GM19023 (cell line): ENCODE results near the gene GP9.

Experiments used
- ATAC-seq: cut with Tn5 transposase; IDR thresholded peaks from one replicate; pipeline ENCODE4 v1.9.1; 2021; ENCODE audit warnings: mild to moderate bottlenecking, moderate library complexity; ENCODE audit not compliant: unreplicated experiment

GP9 gene

DNA sequence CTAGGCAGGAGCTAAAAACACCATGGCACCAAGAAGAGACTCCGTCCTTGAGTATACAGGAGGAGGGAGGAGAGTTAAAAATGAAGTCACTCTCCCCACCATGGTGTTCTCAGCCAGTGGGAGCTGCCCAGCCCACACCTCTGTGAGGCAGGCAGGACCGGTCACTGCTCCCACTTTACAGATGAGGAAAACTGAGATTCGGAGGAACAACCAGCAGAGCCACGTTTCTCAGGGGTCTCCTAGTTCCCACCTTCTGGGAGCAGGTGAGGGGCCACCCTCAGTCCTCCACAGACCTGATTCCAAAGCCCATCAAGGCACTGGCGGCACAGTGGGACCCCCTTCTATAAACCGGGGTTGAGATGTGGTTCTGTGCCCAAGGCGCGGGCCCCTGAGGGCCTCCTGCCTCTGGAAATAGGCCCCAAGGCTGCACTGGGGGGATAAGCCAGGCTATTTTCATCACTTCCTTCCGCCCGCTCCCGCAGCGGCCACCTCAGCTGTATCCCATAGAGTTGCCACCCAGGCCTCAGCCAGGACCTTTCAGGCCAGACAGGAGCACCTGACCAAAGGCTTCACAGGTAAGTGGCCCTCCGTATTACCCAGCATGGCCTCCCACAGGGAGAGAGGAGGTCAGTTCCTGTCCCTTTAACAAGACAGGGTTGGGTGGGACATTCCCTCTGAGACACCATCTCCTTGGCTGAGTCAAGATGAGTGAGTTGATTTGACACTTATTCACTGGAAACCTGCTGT is at the start of gene GP9:
TSS of gene GP9 (plus strand) at position 504 of the 747 bp plus-strand sequence. CDS start 961 bp downstream, outside the sequence.
- no peak for ATAC-seq

DNA sequence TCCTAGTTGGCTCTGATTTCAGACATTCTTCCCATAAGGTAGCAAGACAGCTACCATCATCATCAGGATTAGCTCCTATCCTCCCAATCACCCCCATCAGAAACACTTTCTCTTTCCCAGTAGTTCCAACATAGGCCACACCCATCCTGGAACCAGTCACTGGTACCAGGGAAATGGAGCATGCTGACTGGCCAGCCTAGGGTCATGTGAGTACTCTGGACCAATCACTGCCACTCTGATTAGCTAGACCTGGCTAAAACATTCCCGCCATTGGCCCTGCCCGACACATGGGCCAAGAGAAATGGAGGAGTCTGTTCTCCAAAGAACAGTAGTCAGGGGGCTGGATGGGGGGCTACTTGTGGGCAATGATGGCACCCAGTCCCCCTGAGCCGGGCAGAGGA is 47.1 kb upstream of the GP9 start:
- no peak for ATAC-seq

DNA sequence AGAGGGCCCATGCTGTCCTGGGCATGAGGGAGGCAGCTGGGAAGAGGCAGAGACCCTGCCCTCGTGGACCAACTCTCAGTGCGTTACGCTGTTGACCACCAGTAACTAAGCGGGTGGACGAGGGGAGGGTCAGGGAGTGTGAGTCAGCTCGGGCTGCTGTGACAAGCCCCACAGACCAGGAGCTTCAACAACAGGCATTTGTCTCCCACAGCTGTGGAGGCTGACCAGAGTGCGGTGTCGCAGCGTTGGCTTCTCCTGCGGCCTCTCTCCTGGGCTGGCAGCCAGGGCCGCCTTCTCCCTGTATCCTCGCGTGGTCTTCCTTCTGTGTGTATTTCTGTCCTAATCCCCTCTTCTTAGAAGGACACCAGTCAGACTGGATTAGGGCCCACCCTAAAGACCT is 46.4 kb upstream of the GP9 start:
- no peak for ATAC-seq

DNA sequence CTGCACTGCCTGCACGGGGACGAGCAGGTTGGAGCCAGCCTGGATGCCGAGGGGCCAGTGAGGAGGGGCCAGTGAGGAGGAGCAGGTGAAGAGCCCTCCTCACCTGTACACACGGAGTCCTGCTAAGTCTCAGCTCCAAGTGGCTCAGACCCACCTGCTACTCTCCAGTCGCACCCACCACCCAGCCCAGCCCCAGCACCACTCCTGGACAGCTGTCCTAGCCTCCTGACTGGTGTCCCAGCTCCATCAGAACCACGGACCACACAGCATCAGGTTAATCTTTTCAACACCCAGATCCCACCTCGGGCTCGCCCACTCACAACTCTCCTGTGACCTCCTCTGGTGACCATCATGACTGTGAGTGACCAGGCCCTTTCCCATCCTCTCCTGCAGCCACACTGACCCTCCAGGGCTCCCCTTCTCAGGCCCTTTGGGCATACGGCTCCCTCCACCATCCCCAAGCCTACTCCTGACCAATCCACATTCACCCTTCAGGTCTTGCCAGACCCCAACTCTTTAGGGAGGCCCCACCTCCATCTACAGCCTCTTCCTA is 45.7 kb upstream of the GP9 start:
- ATAC-seq, result no peak

DNA sequence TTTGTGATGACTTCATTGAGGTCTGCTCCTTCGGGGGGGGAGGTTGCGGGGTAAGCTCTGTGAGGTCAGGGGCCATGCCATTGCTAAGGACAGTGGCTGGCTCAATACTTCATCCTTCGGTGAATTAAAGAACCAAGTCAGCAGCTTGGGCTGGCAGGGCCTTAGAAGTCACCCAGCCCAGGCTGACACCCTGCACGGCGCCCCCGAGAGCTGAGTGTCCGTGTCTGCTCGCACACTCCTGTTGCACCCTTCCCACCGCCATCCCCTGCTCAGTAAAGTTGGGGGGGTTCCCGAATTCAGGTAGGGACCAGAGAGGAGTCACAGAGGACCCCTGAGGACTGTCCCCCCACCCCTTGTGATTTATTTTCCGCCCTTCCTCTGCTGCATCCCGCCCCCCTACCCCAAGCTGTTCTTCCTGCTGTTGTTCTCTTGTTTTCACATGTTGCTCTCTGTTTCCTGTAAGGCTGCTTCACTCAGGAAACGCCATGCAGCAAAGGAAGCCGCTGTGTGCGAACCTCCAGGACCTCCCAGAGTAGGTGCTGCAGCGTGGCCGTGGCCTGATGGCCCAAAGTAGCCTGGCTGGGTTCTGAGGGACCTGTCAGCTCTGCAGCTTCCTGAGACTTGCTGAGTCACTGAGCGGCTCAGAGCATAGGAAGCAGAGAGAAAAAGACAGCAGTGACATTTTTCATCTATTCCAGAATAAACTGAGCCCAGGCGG is 45.0 kb upstream of the GP9 start:
- no peak for ATAC-seq

DNA sequence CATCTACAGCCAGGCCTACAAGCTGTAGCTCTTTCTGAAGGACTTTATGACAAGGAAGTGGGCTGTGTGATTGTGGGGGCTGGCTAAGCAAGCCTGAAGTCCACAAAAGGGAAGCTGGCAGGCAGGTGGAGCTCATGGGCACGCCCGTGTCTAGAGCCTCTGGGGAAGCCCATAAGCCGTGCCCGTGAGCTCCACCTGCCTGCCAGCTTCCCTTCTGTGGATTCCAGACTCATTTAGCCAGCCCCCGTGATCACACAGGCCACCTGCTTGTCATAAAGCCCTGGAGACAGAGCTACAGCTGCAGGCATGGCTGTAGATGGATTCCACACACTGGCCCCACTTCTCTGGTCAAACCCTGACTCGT is 44.2 kb upstream of the GP9 start:
- no peak for ATAC-seq

DNA sequence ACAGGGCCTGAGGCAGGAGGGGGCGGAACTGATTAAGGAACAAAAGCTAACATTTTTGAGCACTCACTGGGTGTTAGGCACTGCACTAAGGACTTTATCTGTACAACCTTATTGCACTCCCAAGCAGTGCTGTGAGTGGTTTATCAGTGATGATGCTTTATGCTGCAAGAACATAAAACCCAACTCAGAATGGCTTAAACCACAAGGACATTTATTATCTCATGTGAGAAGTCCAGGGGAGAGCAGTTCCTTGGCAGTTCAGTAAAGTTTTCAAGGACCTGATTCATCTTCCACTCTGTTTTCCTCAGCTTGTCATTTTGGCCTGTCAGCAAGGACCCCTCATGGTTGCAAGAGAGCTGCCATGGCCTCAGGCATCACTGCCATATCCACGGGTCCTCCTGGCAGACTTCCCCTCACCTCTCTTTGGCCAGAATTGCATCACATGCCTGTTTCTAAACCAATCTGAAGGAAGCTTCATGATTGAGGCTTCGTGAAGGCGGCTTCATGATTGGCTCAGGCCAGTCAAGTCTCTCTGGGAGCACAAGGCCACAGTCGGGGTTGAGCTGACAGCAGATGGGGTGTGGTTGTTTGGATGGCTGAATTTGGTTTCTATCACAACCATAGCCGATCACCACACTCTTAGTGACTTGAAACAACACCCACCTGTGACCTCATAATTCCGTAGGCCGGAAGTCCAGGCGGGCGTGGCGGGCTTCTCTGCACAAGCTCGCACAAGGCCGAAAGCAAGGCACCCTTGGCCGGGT is 43.7 kb upstream of the GP9 start:
- peak; percentile 74 for ATAC-seq

DNA sequence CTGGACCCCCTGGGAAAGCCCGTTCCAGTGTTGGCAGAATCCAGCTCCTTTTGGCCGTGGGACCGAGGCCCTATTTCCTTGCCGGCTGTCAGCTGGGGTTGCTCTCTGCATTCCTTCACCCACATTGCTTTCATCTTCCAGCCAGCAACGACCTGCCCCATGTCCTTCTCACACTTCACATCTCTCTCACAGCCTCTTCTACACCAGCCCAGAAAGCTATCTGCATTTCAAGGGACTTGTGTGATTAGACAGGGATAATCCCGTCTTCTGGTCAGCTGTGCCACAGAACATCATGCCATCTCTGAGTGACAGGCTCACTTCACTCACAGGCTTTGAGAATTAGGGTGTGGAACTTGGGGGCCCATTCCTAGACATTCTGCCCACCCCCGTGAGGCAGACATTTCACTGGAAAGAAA is 43.1 kb upstream of the GP9 start:
- ATAC-seq, result peak; percentile 8

DNA sequence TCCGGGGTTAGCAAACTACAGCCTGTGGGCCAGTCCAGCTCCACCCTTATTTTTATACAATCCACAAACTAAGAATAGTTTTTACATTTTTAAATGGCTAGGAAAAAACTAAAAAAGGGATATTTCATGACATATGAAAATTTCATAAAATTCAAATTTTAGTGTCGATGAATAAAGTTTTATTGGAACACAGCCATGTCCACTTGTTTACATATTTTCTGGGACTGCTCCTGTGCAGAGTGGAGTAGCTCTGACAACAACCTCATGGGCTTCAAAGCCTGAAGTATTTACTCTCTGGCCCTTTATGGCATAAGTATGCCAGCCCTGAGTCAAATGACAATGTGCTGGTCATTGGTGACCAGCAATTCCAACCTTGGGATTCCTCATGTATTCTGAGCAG is 42.3 kb upstream of the GP9 start:
- no peak for ATAC-seq

DNA sequence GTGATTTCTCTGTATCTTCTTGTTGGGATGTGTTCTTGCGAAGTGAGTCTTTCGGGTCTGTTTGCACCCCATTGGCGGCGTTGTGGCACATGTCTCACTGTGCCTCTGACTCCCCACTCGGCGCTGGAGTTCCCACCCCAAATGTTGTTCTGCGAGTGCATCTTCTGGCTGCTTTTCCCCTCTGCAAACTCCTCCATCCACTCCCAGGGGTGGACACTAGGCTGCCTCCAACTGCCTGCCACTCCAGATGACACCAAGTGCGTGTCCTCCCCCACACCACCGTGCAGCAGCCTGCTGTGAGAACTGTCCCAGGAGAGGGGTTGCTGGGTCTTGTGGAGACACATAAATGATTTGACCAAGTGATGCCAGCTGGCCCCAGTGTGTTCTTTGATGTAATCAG is 41.8 kb upstream of the GP9 start:
- ATAC-seq, result no peak

DNA sequence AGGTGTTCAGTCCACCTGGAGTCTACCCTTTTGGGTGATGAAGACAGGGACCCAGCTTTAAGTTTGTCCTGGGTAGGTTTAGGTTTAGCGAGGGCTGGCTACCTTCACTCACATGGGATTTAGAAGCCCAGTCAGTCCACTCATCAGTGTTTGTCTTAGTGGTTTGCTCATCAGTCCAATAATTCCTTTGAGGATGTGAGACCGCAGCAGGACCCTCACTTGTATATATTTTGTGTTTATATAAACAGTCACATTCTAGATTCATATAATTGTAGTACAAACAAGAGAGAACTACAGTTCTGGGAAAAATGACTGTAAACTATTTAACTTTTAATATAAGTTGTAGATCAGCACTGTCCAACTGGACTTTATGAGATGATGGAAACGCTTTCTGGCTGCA is 41.3 kb upstream of the GP9 start:
- ATAC-seq, result no peak

DNA sequence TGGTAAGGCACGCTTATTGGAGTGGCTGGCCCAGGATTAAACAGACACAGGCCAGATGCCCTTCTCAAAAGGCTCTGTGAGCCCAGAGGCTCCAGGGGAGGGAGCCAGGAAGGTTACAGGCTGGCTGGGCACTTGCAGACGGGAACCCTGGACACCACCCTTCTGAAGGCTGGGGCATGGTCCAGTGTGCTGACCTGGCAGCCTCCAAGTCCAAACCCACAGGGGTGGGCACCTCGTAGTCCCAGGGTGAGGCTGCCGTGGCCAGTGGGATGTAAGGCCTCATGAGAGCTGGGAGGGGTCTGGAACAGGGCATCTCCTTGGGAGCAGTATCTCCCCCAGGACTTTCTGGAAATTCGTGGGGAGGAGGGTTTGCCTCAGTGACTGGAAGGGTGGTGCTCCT is 39.9 kb upstream of the GP9 start:
- no peak for ATAC-seq

DNA sequence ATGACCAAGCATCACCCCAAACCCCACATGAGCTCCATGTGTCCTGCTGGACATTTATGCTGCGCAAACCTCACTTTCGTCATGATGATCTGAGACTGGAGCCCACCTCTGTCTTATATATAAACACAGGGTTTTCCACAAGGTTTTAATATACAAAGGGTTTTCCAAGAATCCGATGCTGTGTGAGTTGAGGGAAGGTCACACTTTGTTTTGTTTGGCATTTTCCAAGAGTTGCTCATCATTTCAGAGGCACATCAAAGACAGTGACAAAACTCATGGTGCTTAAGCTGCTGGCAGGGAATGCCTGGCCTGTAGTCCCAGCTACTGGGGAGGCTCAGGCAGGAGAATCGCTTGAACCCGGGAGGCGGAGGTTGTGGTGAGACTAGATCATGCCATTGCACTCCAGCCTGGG is 39.4 kb upstream of the GP9 start:
- no peak for ATAC-seq

DNA sequence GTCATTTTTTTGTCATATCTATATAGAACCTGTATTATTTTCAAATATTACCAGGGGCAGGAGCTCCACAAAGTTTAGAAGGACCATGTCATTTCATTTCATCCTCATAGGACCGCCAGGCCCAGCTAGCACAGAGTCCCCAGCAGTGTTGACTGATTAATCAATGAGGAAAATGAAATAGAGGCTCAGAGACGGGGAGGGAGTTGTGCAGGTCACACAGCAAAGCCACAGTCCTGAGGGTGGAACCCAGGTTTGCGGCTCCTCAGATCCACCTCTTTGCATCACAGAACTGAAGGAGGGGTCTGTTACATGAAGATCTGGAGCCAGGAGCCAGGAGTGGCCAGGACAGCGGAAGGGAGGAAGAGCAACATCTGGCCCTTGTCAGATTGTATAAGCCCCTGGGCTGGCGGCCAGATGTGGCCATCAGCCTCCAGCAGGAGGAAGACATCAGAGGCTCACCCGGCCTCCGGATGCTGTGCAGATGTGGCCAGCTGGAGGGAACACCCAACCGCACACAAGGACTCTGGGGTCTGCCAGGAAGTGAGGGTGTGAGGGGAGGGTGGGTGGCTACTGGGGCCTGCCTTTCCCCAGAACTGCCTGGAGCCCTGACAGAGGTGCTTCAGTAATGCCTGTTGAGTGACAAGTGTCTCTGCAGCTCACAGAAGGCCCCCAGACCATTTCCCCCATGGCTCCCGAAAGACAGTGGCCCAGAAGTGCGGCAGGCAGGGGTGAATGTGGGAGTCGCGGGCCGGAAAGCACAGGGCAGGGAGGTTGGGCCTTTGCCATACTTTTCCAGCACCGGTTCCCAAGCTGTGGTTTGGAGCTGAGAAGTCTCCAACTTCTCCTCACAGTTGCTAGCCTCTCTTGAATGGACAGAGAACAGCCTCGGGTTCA is 38.2 kb upstream of the GP9 start:
- ATAC-seq, result no peak

DNA sequence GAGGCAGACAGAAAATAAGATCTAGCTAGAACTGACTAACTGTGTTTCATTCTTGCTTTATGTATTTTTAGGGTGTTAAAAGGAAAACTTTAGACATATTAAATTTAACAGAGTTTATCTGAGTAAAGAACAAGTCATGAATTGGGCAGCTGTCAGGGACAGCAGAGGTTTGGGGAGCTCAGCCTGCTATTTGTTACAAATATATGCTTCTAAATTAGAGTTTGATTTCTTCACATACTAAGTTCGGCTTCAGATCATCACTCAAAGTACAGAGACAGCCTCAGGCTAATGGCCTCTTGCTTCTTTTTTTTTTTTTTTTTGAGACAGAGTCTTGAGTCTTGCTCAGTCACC is 37.6 kb upstream of the GP9 start:
- no peak for ATAC-seq

DNA sequence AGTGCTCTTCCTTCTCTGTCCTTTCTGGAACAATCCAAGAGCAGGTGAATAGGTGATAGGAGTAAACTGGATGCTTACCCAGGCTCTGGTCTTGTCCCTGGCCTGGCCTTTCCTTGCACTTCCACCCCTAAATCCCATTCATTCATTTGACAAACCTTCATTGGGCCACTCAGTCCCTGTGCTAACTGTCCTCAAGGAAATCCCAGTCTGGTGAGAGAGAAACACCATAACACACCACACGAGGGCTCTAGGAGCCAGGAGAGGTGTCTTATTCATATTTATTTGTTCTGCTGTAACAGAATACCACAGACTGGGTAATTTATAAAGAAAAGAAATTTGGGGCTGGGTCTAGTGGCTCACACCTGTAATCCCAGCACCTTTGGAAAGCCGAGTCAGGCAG is 36.7 kb upstream of the GP9 start:
- no peak for ATAC-seq

DNA sequence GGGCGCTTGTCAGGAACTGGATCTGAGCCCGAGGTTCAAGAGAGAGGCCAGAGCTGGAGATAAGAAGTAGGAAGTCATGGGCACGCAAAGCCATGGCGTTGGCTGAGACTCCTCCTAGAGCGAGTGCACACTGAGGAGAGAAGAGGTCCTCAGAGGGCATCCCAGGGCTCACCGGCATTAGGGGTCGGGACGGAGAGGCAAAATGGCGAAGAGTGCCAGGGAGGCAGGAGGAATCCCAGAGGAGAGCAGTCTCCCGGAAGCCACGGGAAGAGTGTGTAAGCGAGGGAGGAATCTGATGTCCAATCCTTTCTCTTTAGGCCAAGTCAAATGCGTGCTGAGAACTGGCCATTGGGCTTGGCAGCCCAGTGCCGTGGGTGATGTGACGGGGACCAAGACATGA is 35.5 kb upstream of the GP9 start:
- ATAC-seq, result no peak

DNA sequence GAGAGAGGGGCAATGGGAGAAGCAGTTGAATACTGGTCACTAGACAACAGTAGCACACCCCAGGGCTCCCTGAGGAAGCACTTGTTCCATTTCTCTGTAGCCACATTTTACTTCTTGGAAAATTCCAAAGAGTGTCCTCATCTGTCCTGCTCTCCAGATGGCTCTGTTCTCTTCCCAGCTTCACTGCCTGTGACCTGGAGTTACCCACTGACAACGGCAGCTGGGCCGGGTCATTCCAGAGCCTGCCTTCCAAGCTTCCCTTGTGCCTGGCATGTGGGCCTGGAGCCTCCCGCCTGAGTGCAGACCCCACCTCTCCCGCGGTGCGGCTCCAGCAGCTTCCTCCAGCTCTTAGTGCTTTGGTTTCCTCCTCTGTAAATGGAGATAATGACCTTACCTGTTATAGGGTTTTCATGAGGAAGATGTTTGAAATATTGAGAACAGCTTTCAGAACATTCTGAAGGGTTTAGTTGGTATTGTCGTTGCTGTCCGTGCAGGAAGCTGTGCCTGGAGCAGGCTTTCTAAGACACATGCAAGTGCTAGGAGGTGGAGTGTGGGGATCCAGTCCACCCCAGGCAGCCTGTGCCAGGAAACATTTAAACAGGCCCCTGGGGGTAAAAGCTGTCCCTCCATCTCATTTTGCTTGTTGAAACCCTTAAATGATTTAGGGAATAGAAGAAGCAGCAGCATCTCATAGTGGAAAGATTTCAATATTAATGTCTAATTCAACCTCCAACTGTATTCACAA is 34.7 kb upstream of the GP9 start:
- no peak for ATAC-seq

DNA sequence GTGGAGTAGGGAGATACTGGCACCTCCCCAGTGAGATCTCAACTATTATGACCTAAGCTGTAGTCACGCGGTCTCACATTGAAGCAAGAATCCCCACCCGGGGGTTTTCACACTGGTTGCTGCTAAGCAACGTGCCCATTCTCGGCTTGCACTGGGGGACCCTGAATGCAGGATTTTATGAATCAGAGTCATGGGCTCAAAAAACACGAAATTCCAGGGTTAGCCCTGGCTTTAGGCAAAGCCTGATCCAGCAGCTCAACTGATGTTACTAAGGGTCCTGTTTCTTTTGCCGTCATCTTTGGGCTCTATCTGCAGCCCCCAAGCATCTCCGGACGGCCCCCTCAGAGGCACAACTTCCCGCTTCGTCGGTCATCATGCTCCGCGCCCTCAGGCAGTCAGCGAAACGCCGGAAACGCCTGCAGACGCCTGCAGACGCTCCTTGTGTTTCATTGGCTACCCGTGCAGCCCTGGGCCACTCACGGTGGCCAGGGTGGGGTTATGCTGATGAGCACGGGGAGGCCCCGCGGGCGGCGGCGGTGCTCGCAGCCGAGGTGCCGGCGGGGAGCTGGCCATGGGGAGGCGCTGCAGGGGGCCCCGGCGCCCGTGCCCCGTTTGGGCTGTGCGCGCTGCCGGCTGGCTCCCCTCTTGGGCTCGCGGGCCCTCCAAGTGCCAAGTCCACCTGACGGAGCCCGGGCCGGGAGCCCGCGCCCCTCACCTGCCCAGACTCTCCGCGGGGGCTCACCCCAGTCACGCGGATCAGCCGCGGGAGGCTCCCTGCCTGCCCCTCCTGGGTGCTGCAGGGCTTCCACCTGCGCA is 33.6 kb upstream of the GP9 start:
- peak; percentile 99 for ATAC-seq
